ENCODE measurements around the gene DCPS. TPM values are rescaled to one million over a fixed set of nuclear protein-coding genes. Genes with fewer than 3 reads are reported as not detected.

The DCPS gene, protein sequence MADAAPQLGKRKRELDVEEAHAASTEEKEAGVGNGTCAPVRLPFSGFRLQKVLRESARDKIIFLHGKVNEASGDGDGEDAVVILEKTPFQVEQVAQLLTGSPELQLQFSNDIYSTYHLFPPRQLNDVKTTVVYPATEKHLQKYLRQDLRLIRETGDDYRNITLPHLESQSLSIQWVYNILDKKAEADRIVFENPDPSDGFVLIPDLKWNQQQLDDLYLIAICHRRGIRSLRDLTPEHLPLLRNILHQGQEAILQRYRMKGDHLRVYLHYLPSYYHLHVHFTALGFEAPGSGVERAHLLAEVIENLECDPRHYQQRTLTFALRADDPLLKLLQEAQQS
- 35.5 and 48.1 TPM in 2 replicates for polyA plus RNA-seq (2012; rRNA removed)
- 33.3 and 42.8 TPM in 2 replicates for polyA plus RNA-seq (2012; cell fraction: cytosol; rRNA removed)
- 18.5 and 21.6 TPM in 2 replicates for polyA plus RNA-seq (2012; cell fraction: nucleus; rRNA removed)

DNA sequence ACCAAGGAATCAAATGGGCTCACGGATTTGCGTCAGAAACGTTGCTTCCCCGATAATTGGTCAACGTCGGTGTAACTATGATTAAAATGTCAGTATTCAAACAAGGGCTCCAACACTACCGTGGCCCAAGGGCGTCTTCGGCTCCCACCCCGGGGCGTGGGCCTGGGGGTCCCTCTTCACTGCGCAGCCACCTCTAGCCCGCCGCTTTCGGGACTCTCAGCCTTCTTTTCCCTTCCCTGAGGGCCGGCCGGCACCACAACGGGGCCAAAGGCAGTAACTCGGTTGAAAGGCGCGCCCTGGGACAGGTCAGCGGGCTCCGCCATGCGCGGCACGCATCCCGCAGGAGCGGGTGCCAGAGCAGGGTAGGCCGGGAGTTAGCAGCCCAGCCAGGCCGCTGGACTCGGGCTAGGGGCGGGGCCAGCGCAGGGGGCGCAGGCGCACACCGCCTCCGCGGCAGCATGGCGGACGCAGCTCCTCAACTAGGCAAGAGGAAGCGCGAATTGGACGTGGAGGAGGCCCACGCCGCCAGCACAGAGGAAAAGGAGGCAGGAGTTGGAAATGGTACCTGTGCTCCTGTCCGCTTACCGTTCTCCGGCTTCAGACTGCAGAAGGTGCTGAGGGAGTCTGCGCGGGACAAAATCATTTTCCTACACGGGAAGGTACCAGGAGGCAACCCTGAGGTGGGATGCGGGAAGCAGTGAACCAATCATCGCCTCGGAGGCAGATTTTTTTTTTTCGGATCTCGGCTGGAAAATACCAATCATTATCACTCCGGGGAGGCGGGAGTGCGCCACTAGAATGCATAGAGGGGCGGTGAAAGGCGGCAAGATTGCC is at the start of gene DCPS:
TSS of gene DCPS (plus strand) at position 438 of the 834 bp plus-strand sequence. CDS start at position 459, 21 bp downstream.
- peak within 1 kb of the TSS; percentile 63 to 72 for H3K4me3 ChIP-seq (ENCODE audit: low read depth in 2 of 2, low read length in 1 of 2)
- H3K4me1 ChIP-seq (ENCODE audit: control insufficient read depth in 1 of 2, insufficient read depth in 2 of 2, low read depth in 1 of 2, low read length in 1 of 2), result peaks cover 0 to 9% of the 10 kb centered on the region in 2 experiments; a peak in 2 of 4 replicates
- no peaks in the 10 kb centered on the region for H3K9me2 ChIP-seq
- TF ChIP-seq POLR2AphosphoS5 (IDR thresholded peaks at IDR 0.05; ENCODE audit: low read depth, low read length) (peak; percentile 72), EP300 (IDR thresholded peaks at IDR 0.05; ENCODE audit: borderline replicate concordance in 1 of 2, low read depth in 1 of 2, low read length in 1 of 2) (no peak; a peak in 1 of 4 replicates), RCOR1 (IDR thresholded peaks at IDR 0.05; ENCODE audit: low read length) (0 out of 2 replicates have a peak, but pooled peaks have one; percentile 1), MXI1 (IDR thresholded peaks at IDR 0.05; ENCODE audit: low read depth, low read length) (peak; percentile 92), NRF1 (IDR thresholded peaks at IDR 0.05; ENCODE audit: low read depth, low read length) (peak; percentile 82), EZH2phosphoT487 (IDR thresholded peaks at IDR 0.05; ENCODE audit: borderline replicate concordance, low read depth) (no peak), TEAD4 (IDR thresholded peaks at IDR 0.05; ENCODE audit: borderline replicate concordance, insufficient read depth) (0 out of 2 replicates have a peak, but pooled peaks have one; percentile 19), TAF1 (IDR thresholded peaks at IDR 0.05; ENCODE audit: borderline replicate concordance, low read depth, low read length) (peak; percentile 91), ELF1 (IDR thresholded peaks at IDR 0.05) (no peak), RFX5 (IDR thresholded peaks at IDR 0.05; ENCODE audit: low read length) (peak; percentile 53), SIN3A (IDR thresholded peaks at IDR 0.05; ENCODE audit: borderline replicate concordance, low read depth, low read length) (peak; percentile 77; the same call in 1 of the 2 replicates), NFIC (IDR thresholded peaks at IDR 0.05; ENCODE audit: borderline replicate concordance) (peak; percentile 57; the same call in 1 of the 2 replicates), FOXJ3 (CRISPR knock-in tag; IDR thresholded peaks at IDR 0.05) (peak; percentile 41; the same call in 1 of the 2 replicates), YY1 (IDR thresholded peaks at IDR 0.05; ENCODE audit: low read depth) (peak; percentile 91)
- TF ChIP-seq, protein P1, sequence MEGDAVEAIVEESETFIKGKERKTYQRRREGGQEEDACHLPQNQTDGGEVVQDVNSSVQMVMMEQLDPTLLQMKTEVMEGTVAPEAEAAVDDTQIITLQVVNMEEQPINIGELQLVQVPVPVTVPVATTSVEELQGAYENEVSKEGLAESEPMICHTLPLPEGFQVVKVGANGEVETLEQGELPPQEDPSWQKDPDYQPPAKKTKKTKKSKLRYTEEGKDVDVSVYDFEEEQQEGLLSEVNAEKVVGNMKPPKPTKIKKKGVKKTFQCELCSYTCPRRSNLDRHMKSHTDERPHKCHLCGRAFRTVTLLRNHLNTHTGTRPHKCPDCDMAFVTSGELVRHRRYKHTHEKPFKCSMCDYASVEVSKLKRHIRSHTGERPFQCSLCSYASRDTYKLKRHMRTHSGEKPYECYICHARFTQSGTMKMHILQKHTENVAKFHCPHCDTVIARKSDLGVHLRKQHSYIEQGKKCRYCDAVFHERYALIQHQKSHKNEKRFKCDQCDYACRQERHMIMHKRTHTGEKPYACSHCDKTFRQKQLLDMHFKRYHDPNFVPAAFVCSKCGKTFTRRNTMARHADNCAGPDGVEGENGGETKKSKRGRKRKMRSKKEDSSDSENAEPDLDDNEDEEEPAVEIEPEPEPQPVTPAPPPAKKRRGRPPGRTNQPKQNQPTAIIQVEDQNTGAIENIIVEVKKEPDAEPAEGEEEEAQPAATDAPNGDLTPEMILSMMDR (IDR thresholded peaks at IDR 0.05), result no peak
- TF ChIP-seq, protein P2, sequence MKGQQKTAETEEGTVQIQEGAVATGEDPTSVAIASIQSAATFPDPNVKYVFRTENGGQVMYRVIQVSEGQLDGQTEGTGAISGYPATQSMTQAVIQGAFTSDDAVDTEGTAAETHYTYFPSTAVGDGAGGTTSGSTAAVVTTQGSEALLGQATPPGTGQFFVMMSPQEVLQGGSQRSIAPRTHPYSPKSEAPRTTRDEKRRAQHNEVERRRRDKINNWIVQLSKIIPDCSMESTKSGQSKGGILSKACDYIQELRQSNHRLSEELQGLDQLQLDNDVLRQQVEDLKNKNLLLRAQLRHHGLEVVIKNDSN (IDR thresholded peaks at IDR 0.05; ENCODE audit: borderline replicate concordance, low read depth), result no peak
- TF ChIP-seq, protein P3, sequence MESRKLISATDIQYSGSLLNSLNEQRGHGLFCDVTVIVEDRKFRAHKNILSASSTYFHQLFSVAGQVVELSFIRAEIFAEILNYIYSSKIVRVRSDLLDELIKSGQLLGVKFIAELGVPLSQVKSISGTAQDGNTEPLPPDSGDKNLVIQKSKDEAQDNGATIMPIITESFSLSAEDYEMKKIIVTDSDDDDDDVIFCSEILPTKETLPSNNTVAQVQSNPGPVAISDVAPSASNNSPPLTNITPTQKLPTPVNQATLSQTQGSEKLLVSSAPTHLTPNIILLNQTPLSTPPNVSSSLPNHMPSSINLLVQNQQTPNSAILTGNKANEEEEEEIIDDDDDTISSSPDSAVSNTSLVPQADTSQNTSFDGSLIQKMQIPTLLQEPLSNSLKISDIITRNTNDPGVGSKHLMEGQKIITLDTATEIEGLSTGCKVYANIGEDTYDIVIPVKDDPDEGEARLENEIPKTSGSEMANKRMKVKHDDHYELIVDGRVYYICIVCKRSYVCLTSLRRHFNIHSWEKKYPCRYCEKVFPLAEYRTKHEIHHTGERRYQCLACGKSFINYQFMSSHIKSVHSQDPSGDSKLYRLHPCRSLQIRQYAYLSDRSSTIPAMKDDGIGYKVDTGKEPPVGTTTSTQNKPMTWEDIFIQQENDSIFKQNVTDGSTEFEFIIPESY (IDR thresholded peaks at IDR 0.05; ENCODE audit: borderline replicate concordance, low read depth), result 0 out of 2 replicates have a peak, but pooled peaks have one; percentile 11
- TF ChIP-seq, protein P4, sequence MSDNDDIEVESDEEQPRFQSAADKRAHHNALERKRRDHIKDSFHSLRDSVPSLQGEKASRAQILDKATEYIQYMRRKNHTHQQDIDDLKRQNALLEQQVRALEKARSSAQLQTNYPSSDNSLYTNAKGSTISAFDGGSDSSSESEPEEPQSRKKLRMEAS (IDR thresholded peaks at IDR 0.05; ENCODE audit: low read depth), result peak; percentile 87
- peaks cover 19% of the 10 kb centered on the region for H3F3A ChIP-seq (replicated peaks; ENCODE audit: insufficient read depth)
- H3K36me3 ChIP-seq (replicated peaks in 1 of 2; ENCODE audit: control insufficient read depth in 1 of 2, insufficient read depth in 2 of 2, low read length in 1 of 2), result peaks cover 0 to 5% of the 10 kb centered on the region in 2 experiments
- H3K79me2 ChIP-seq (ENCODE audit: insufficient read depth), result peaks cover 39% of the 10 kb centered on the region
- DNase-seq, result peak; percentile 98
- peak within 1 kb of the TSS; percentile 85 for H2AFZ ChIP-seq (ENCODE audit: low read depth)
- no peaks in the 10 kb centered on the region for H3K9me3 ChIP-seq
- peak within 1 kb of the TSS; percentile 97 for H3K9ac ChIP-seq
- 2% methylated on average over 26 of the region's 61 CpGs for WGBS (ENCODE audit: low lambda C conversion rate)
- H3K27me3 ChIP-seq (ENCODE audit: insufficient read depth), result no peaks in the 10 kb centered on the region
- POLR2A ChIA-PET, result interaction anchor here (0.6 to 1.2 kb wide), 8 partner anchors 13 to 1711 kb away, joined by 3 to 7 read pairs (median 3); partner anchors contain the start of genes FOXRED1, SRPRA and TIRAP
- peak within 1 kb of the TSS; percentile 82 for H3K4me2 ChIP-seq
- CTCF ChIA-PET, result interaction anchor here (0.7 to 10.0 kb wide), 2 partner anchors 137 to 180 kb away, joined by 3 to 172 read pairs; no protein-coding TSS in a partner anchor
- H3K27ac ChIP-seq (ENCODE audit: low read depth in 2 of 2, low read length in 1 of 2), result peak within 1 kb of the TSS; percentile 92 to 94
- no peaks in the 10 kb centered on the region for H4K20me1 ChIP-seq (ENCODE audit: insufficient read depth)

All from SK-N-SH (cell line).